GM12801 (cell line): ENCODE measurements around the gene OR2A2.

Experiments
- TF ChIP-seq, protein P1 (sequence below): IDR thresholded peaks from one replicate; pipeline ENCODE4 v1.5.1; 2011; ENCODE audit warnings: control low read depth; ENCODE audit not compliant: insufficient read length; ENCODE audit errors: extremely low read depth

Gene OR2A2

DNA sequence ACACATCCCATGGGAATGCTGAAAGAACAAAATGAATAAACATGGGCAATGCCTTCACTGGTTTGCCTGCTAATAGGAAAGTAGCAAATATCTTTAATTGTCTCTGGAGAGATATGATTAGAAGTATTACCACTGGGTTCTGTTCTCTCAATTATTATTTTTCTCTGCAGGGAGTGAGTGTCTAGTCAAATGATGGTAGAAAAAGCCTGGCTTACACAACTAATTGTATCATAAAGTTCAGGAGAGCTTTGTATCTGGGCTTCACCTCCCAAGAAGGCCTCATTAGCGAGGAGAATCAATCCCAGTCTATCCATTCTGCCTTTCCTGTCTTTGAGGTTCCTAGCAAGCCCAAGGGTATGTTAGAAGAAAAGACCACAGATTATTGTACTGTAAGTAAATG lies 13.5 kb downstream of the OR2A2 start, which contains the start of gene OR2A14:
TSS of gene OR2A14 (plus strand) at position 301 of the 400 bp plus-strand sequence. CDS start 5,937 bp downstream, outside the sequence.
- TF ChIP-seq, protein P1, sequence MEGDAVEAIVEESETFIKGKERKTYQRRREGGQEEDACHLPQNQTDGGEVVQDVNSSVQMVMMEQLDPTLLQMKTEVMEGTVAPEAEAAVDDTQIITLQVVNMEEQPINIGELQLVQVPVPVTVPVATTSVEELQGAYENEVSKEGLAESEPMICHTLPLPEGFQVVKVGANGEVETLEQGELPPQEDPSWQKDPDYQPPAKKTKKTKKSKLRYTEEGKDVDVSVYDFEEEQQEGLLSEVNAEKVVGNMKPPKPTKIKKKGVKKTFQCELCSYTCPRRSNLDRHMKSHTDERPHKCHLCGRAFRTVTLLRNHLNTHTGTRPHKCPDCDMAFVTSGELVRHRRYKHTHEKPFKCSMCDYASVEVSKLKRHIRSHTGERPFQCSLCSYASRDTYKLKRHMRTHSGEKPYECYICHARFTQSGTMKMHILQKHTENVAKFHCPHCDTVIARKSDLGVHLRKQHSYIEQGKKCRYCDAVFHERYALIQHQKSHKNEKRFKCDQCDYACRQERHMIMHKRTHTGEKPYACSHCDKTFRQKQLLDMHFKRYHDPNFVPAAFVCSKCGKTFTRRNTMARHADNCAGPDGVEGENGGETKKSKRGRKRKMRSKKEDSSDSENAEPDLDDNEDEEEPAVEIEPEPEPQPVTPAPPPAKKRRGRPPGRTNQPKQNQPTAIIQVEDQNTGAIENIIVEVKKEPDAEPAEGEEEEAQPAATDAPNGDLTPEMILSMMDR = no peak

DNA sequence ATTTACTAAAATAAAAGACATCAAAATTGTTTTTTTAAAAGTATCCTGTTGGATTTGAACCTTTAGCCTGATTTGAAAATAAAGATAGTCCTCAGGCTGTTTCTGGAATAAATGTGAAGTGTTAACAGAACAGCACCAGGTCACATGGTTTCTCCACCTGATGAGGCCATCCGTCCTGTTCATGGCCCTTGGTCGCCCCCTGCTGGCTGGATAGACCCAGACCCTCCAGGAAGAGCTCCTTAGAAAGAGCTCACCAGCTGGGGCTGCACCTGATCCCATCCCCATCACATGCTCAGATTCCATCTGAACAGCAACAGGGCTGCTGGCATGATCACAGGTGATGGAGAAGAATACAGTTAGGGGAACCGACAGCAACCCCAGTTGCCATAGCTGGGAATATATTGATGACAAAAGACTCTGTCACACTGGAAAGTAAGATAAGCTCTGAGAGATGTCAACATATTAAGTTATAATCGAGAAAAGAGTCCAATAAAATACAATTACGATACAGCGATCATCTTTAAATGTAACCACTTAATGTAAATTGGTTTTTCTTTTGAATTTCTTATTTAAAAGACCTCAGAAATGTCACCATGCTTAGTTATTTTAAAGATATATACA lies 18.4 kb downstream of the OR2A2 start:
- TF ChIP-seq, protein P1 = no peak

DNA sequence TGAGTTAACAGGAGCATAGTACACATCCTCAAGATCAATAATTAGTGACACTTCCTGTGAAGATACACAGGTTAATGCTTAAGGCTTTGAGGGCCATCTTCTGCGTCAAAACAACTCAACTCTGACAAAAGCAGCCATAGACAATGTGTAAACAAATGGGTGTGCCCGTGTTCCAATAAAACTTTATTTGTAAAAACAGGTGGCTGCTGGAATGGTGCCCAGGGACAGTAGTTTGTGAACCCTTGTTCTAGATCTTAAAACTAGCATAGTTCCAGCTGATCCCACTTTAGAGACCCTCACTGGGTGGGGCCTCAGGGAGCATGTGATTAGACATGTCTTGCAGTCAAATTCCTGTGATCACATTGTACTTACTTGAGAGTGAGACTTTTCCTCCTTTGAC lies 21.3 kb downstream of the OR2A2 start:
- TF ChIP-seq, protein P1 = no peak

DNA sequence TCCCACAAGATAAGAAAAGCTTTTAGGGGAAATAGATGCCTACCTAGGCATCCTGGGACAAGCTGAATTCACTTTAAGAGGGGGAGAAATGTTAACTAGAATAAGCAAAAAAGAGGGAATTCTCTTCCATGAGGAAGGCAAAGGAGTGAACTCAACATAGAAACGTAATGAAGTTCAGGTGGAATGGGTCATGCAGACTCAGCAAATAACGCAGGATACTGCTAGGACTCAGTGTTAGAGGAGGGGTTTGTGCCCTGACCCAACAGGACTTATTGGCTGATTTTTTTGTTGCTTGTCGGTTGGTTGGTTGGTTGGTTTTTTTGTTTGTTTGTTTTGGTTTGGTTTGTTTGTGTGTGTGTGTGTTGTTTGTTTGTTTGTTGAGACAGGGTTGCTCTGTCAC lies 22.9 kb downstream of the OR2A2 start:
- TF ChIP-seq, protein P1 = no peak

DNA sequence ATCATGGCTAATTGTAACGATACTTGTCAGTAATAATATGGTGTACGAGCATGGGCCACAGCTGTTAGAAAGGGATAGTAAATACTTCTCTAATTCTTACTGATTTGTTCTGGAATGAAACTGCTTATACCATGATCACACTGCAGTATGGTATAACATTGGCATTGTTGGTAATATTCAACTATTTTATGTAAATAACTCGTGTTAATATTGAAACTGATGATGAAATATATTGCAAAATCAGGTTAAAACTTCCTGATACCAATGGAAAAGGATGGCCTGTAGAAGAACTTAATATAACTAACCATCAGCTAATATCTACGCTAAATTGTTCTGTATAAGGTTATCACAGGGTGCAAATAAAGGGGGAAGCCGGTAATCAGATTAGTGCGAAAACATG lies 23.9 kb downstream of the OR2A2 start:
- TF ChIP-seq, protein P1 = no peak

DNA sequence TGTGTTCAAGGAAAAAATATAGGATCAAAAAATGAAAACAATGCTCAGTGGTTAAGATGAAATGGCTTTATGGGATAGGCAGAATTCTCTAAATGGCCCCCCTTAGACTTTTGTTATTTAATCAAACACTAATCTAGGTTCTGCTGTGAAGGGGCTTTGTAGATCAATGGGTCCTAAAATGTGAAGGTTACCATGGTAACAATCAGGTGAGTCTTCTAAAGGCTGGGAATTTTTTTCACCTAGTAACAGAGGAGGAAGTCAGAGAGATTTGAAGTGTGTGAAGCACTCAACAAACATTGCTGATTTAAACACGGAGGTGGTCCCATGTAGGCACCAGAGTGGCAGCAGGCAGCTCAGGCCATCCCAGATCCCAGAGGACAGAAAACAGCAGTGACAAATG lies 24.7 kb downstream of the OR2A2 start:
- TF ChIP-seq, protein P1 = no peak

DNA sequence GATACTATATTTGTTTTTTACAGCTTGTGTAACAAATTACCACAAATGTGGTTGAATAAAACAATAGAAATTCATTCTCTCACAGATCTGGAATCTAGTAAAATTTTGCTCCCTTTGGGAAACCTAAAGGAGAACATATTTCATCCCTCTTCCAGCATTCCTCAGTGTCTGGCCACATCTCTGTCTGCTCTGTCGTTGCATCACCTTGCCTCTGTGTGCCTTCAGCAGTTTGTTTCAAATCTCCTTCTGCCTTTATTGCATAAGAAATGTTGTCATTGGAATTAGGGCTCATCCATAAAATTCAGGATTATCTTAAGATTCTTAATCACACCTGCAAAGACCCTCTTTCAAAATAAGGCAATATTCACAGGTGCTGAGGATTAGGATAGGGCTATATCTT lies 28.1 kb downstream of the OR2A2 start:
- TF ChIP-seq, protein P1 = no peak
